C4-2B (cell line): ENCODE data around the gene FFAR4.

Source experiments
- H3K27ac ChIP-seq: fragments of 450-650 bp; 2 replicates; pipeline ENCODE4 v1.5.1; 2017
- ZFX ChIP-seq: fragments of 450-650 bp; IDR thresholded peaks from 2 replicates; pipeline ENCODE4 v1.6.1; 2017
- TF ChIP-seq, protein P1 (sequence below): fragments of 450-650 bp; conservative IDR thresholded peaks from 2 replicates; pipeline ENCODE4 v1.5.1; 2017; ENCODE audit warnings: mild to moderate bottlenecking

FFAR4 gene

DNA sequence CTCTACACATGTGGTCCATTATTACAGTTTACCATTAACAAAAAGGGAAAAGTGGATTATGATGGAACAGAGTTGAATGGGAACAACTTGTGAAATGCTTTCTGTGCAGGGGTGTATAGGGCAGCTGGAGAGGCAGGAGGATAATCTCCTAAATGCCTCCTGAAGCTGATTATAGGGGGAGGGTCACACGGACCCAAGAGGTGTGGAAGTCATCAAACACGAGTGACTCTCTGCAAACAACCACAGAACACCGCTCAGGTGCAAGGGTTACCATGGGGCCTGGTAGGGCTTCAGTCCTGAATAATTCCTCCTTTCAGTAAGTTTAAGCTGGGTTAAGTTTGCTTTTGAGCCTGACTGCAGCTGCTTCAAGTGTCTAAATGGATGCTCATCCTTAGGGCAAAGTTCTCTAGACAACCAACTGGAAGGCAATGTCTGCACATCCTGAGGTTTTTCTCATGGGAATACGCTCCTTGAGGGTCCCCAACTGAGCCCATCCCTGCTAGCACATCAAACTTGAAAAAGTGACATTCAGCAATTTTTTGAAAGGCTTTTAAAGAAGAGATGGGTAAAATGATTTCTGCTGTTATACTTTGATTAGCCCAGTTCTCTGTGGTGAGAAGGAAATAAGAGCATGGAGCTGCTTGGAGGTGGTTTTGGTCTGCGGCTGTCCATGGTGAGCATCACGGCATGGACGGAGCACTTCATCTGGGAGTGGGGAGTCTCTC, 47.8 kb downstream of the FFAR4 start:
- TF ChIP-seq ZFX: no peak
- TF ChIP-seq, protein P1, sequence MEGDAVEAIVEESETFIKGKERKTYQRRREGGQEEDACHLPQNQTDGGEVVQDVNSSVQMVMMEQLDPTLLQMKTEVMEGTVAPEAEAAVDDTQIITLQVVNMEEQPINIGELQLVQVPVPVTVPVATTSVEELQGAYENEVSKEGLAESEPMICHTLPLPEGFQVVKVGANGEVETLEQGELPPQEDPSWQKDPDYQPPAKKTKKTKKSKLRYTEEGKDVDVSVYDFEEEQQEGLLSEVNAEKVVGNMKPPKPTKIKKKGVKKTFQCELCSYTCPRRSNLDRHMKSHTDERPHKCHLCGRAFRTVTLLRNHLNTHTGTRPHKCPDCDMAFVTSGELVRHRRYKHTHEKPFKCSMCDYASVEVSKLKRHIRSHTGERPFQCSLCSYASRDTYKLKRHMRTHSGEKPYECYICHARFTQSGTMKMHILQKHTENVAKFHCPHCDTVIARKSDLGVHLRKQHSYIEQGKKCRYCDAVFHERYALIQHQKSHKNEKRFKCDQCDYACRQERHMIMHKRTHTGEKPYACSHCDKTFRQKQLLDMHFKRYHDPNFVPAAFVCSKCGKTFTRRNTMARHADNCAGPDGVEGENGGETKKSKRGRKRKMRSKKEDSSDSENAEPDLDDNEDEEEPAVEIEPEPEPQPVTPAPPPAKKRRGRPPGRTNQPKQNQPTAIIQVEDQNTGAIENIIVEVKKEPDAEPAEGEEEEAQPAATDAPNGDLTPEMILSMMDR: no peak
- H3K27ac ChIP-seq: no peak overlapping the region

DNA sequence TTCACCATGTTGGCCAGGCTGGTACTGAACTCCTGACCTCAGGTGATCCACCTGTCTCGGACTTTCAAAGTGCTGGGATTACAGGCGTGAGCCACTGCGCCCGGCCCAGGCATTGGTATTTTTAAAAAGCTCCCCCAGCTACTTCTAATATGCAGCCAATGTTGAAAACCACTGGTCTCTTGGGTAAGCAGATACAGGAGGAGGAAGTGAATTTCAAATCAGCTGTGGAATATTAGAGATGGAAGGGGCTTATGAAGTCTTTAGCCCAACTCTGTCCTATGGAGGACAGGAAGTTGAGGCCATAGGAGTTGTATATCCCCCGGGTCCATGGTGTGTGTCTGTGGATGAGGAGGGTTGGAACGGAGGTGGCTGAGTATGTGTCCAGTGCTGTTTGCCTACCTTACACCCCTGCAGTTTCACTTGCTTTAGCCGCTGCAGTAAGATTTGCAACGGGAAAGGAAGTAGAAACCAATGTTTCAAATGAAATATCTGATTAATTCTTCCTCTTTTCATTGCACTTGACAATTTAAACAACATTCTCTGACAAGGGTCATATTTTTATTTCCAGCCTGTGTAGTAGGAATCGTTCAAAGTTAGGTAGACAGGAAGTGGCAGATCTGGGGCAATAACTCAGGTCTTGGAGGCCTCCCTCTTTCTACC, 49.2 kb downstream of the FFAR4 start:
- no peak for TF ChIP-seq ZFX
- TF ChIP-seq, protein P1: no peak
- no peak overlapping the region for H3K27ac ChIP-seq

DNA sequence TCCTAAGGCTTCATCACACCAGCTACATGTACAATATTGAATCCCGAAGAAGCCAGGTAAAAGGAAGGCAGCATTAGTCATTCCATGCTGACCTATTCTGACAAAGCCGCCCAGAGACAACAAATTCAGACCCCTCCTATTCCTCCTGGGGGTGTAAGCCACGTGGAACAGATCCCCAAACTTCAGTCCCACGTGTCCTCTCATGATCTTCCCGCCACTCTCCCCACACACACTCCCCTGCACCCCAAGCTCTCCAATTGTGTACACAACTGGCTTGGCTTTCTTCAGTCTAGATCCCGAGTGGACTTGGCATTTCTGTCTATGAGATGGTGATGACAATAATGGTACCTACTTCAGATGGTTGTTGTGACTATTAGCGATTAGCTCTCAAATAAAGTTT, 54.5 kb downstream of the FFAR4 start:
- TF ChIP-seq ZFX: no peak
- TF ChIP-seq, protein P1: no peak
- no peak overlapping the region for H3K27ac ChIP-seq

DNA sequence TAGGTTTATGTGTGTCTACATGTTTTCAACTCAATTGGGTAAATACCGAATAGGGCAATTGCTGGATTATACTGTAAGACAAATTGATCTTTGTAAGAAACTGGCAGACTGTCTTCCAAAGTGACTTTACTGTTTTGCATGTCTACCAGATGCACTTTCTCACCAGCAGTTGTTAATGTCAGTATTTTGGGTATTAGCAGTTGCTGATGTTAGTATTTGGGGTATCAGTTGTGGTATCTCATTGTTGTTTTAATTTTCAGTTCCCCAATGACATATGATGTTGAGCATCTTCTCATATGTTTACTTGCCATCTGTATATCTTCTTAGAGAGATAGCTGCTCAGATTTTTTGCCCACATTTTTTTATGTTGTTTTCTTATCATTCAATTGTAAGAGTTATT, 56.5 kb downstream of the FFAR4 start:
- H3K27ac ChIP-seq: no peak overlapping the region
- TF ChIP-seq, protein P1: no peak
- TF ChIP-seq ZFX: no peak

DNA sequence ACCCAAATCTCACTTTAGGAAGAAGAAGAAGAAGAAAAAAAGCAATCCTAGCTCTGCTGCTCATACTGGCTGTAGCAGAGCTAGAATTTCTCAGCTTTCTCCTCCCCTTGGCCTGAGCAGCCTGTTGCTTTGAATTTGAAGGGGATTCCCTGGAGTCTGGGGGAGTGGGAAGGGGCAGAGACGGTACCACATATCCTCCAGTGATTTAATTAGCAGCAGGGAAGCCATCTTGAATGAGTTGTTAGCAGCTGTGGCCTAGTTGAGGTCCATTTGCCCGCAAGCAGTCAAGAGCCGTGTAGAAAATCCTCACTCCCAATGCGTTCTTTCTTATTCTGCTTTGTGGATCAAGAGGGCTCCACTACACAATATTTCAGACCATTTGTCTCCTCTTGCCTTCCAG, 62.4 kb downstream of the FFAR4 start:
- TF ChIP-seq, protein P1: no peak
- TF ChIP-seq ZFX: no peak
- no peak overlapping the region for H3K27ac ChIP-seq

DNA sequence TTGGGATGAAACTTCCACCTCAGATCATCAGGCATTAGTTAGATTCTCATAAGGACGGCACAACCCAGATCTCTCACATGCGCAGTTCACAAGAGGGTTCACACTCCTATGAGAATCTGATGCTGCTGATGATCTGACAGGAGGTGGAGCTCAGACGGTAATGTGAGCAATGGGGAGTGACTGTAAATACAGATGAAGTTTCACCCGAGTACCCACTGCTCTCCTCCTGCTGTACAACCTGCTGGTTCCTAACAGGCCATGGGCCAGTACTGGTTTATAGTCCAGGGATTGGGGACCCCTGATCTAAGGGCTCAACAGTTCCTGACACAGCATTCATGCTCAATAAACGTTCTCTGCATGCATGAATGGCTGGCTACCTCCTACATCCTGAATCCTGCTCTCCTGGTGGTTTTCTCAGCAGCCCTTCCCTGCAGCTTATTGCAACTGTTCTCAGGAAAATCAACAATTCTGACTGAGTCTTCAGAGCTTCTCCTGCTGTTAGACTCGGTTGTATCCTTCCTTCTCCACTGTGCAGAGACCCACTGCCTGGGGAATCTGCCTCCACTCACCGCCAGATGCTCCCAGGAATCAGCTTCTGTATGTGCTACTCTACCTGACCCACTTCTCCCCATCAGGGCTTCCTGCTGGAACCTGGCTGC, 63.3 kb downstream of the FFAR4 start:
- TF ChIP-seq ZFX: no peak
- TF ChIP-seq, protein P1: no peak
- H3K27ac ChIP-seq: no peak overlapping the region
